Motor neuron (in vitro differentiated cells): Measurements from ENCODE around the gene USP37. TPM values are rescaled to one million over a fixed set of nuclear protein-coding genes. Genes with fewer than 3 reads are reported as not detected.

Experiments used
- ATAC-seq, 8 experiments: fragments of 200-7000 bp; cut with Tn5 transposase; replicated peaks in 6 of 8; 2 replicates each; pipeline ENCODE4 v1.8.0; 2021; ENCODE audit warnings: mild to moderate bottlenecking in 8 of 8, moderate library complexity in 8 of 8
- H3K27ac ChIP-seq, 2 donors: fragments of 250-450 bp; sonication (Bioruptor Pico); 2 replicates each; pipeline ENCODE4 v1.9.0; 2021; ENCODE audit warnings: antibody characterized with exemption in 2 of 2, mild to moderate bottlenecking in 2 of 2, moderate library complexity in 1 of 2
- H3K4me1 ChIP-seq, 2 donors: fragments of 250-450 bp; sonication (Bioruptor Pico); replicated peaks in 1 of 2; 2 replicates each; pipeline ENCODE4 v1.6.1; 2021; ENCODE audit warnings: antibody characterized with exemption in 2 of 2, mild to moderate bottlenecking in 2 of 2, moderate library complexity in 1 of 2
- H3K4me3 ChIP-seq, 5 donors: fragments of 250-450 bp; sonication (Bioruptor Pico); 2 replicates each; pipeline ENCODE4 v1.9.0; 2021; ENCODE audit warnings: antibody characterized with exemption in 5 of 5, mild to moderate bottlenecking in 5 of 5, moderate library complexity in 4 of 5
- WGBS, 10 experiments: fragments of 450-650 bp; shearing (Covaris generic); methylation state at CpG; one replicate each; pipeline ENCODE4 v1.0.0; 2022; 5-methylcytosine and 5-hydroxymethylcytosine counted together
- in situ Hi-C, 9 experiments: fragments of 400-800 bp; cut with MboI; loops; one replicate each; pipeline ENCODE4 v1.15.0; 2021; ENCODE audit warnings: low sequenced_read_pairs in 9 of 9, low pct_unique_long_range_greater_than_20kb in 2 of 9; ENCODE audit not compliant: unreplicated experiment in 9 of 9
- total RNA-seq, 8 experiments: library from RNA; unstranded; fragments of 300-600 nt; gene quantifications; 2 replicates each; pipeline versions ENCODE4 v1.2.3 to v1.2.4, GENCODE V29; 2022

USP37 gene
- total RNA-seq, 8 experiments from 2014 or later = 5.0 to 20.7 (median 14.3) TPM

- 52 to 79% (median 54%) methylated on average over 2 to 4 of the region's 24 CpGs; no CpG with 5 or more reads in 7 of the 10 experiments for WGBS, 10 experiments
- Histone ChIP-seq H3K27ac (no peak overlapping the region), H3K4me1 (peaks cover 19 to 42% of the 10 kb centered on the region in 2 donors), H3K4me3 (peak overlapping the region; percentile 72 to 96 (median 90))
- ATAC-seq = no peak
- in situ Hi-C loops = loop anchor here in 1 of 9 experiments (10.0 to 25.0 kb wide), 2 partner anchors 64 to 236 kb away; no protein-coding TSS in a partner anchor
Observed at GRCh38 chr2:218400930-218401881, 166.9 kb downstream of the USP37 start.

Other genes starting within 250 kb of the USP37 start
- 1 to 10 TPM in 3 of 8 experiments, under 1 TPM in 5; 0.11 to 9.0 (median 0.98) TPM for gene CATIP, start 211.5 kb downstream of the USP37 start, total RNA-seq
- 1 to 10 TPM in 4 of 8 experiments, under 1 TPM in 4; 0.50 to 3.1 (median 0.95) TPM for gene SLC11A1, start 186.1 kb downstream of the USP37 start, total RNA-seq
- 10 to 100 TPM in 5 of 8 experiments, 1 to 10 TPM in 3; 6.3 to 76.7 (median 23.0) TPM for gene CTDSP1, start 168.5 kb downstream of the USP37 start, total RNA-seq
- under 1 TPM; 0.07 to 0.91 (median 0.33) TPM for gene VIL1, start 149.2 kb downstream of the USP37 start, total RNA-seq
- 10 to 100 TPM; 35.9 to 77.5 (median 49.6) TPM for gene CNOT9, start 488 bp upstream of the USP37 start, total RNA-seq
- gene PLCD4, start 39.5 kb upstream of the USP37 start, total RNA-seq = 10 to 100 TPM in 3 of 8 experiments, 1 to 10 TPM in 4, under 1 TPM in 1; 0.54 to 14.7 (median 5.4) TPM
- gene ZNF142, start 91.3 kb upstream of the USP37 start, total RNA-seq = 10 to 100 TPM in 7 of 8 experiments, 1 to 10 TPM in 1; 7.4 to 29.1 (median 15.1) TPM
- gene BCS1L, start 91.3 kb upstream of the USP37 start, total RNA-seq = 10 to 100 TPM; 25.8 to 57.7 (median 38.8) TPM
- gene RNF25, start 103.7 kb upstream of the USP37 start, total RNA-seq = 10 to 100 TPM; 20.9 to 37.9 (median 28.7) TPM
- gene STK36, start 103.7 kb upstream of the USP37 start, total RNA-seq = 10 to 100 TPM; 12.7 to 93.3 (median 26.0) TPM
- gene TTLL4, start 142.5 kb upstream of the USP37 start, total RNA-seq = 10 to 100 TPM; 11.1 to 78.3 (median 23.4) TPM
- gene CYP27A1, start 213.8 kb upstream of the USP37 start, total RNA-seq = 100 to 1,000 TPM in 1 of 8 experiments, 10 to 100 TPM in 3, 1 to 10 TPM in 4; 1.0 to 104 (median 7.4) TPM